ENCODE measurements around the gene ZNF831. TPM values are rescaled to one million over a fixed set of nuclear protein-coding genes. Genes with fewer than 3 reads are reported as not detected.

ZNF831 gene
- total RNA-seq, 1 donor from 2014 or later = 1.0 TPM

- no peaks in the 10 kb centered on the region for H3K9me3 ChIP-seq
- no peak overlapping the region for H3K27ac ChIP-seq
- intact Hi-C loops (cut with DNase I) = no loop called here
- no peak overlapping the region for H3K4me3 ChIP-seq
- H3K4me1 ChIP-seq = no peaks in the 10 kb centered on the region
- no peak for ATAC-seq
- TF ChIP-seq, protein P1, sequence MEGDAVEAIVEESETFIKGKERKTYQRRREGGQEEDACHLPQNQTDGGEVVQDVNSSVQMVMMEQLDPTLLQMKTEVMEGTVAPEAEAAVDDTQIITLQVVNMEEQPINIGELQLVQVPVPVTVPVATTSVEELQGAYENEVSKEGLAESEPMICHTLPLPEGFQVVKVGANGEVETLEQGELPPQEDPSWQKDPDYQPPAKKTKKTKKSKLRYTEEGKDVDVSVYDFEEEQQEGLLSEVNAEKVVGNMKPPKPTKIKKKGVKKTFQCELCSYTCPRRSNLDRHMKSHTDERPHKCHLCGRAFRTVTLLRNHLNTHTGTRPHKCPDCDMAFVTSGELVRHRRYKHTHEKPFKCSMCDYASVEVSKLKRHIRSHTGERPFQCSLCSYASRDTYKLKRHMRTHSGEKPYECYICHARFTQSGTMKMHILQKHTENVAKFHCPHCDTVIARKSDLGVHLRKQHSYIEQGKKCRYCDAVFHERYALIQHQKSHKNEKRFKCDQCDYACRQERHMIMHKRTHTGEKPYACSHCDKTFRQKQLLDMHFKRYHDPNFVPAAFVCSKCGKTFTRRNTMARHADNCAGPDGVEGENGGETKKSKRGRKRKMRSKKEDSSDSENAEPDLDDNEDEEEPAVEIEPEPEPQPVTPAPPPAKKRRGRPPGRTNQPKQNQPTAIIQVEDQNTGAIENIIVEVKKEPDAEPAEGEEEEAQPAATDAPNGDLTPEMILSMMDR (IDR thresholded peaks at IDR 0.05) = no peak
- DNase-seq = no peak
- peaks cover 6% of the 10 kb centered on the region for H3K27me3 ChIP-seq (ENCODE audit: low read depth)
- no peaks in the 10 kb centered on the region for H3K36me3 ChIP-seq
Observed at GRCh38 chr20:59246691-59247400, 83.2 kb downstream of the ZNF831 start.

DNA sequence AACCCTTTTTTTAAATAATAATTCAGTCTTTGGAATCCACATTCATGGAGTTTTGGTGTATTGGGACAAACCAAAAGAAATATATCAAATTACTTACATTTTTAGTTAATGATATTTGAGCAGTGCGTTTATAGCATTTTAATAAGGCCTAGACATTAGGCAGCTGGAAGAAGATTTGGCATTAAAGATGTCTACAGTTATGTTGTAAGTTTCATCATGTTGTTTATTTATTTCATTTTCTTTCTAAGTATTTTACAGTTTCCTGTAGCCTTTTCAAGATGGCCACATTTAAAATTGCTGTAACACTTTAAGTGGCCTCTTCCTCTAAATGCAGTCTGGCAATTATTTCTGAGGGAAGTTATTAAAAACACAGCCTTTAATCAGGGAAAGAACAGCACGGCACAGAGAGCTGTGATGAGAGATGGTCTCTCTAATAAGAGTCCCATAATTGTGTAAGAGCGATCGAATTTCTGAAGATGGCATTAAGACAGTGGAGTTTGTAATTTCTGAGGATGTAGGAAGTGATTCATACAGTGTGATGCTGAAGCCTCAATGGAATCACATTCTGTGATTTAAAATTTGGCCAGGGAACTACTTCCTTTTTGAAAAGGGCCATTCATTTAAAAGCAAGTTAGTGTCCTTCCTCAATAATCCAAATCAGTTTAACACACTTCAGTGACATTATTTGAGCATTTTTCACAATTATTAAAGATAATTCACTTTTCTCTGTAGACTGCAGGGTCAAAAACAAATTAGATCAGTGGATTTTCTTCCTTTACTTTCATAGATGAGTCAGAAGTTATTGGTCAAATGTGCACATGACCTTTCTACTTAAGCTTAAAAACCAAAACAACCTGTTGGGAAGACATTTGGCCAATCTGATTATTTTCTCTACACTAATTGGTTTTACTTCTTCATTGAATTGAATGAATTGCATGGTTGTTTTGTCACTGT lies 84.4 kb downstream of the ZNF831 start:
- DNase-seq (no peak), ATAC-seq (no peak)
- TF ChIP-seq, protein P1 (IDR thresholded peaks at IDR 0.05) = no peak
- intact Hi-C loops (cut with DNase I) = no loop called here
- H3K9me3 ChIP-seq = no peaks in the 10 kb centered on the region
- peaks cover 6% of the 10 kb centered on the region for H3K27me3 ChIP-seq (ENCODE audit: low read depth)
- H3K4me1 ChIP-seq = no peaks in the 10 kb centered on the region
- H3K36me3 ChIP-seq = no peaks in the 10 kb centered on the region
- no peak overlapping the region for H3K4me3 ChIP-seq
- H3K27ac ChIP-seq = no peak overlapping the region

GRCh38 chr20:59250293-59250692 lies 86.7 kb downstream of the ZNF831 start:
- Histone ChIP-seq H3K4me3 (no peak overlapping the region), H3K27me3 (ENCODE audit: low read depth) (peaks cover 2% of the 10 kb centered on the region), H3K4me1 (no peaks in the 10 kb centered on the region), H3K9me3 (no peaks in the 10 kb centered on the region), H3K36me3 (no peaks in the 10 kb centered on the region), H3K27ac (no peak overlapping the region)
- intact Hi-C loops (cut with DNase I) = no loop called here
- no peak for ATAC-seq
- TF ChIP-seq, protein P1 (IDR thresholded peaks at IDR 0.05) = no peak
- DNase-seq = no peak

- Histone ChIP-seq H3K36me3 (no peaks in the 10 kb centered on the region), H3K27me3 (ENCODE audit: low read depth) (no peaks in the 10 kb centered on the region), H3K4me3 (no peak overlapping the region), H3K27ac (no peak overlapping the region), H3K4me1 (no peaks in the 10 kb centered on the region), H3K9me3 (no peaks in the 10 kb centered on the region)
- intact Hi-C loops (cut with DNase I) = no loop called here
- no peak for ATAC-seq
- no peak for DNase-seq
- TF ChIP-seq, protein P1 (IDR thresholded peaks at IDR 0.05) = no peak
Observed at GRCh38 chr20:59253325-59253724, 89.7 kb downstream of the ZNF831 start.

DNA sequence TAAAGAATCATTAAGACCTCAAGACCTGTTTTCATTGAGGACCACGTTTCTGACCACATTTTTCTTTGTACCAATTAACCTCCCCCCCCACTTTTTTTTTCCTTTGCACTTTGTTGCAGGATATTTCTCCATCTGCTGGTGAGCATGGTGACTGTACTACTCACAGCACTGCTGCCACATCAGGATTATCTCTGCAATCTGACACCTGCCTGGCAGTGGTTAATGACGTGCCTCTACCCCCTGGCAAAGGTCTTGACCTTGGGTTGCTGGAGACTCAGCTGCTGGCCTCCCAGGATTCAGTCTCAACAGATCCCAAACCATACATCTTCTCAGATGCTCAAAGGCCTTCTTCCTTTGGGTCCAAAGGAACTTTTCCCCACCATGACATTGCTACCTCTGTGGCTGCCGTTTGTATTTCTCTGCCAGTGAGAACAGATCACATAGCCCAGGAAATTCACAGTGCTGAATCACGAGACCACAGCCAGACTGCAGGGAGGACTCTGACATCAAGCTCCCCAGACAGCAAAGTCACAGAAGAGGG lies 90.2 kb downstream of the ZNF831 start:
- Histone ChIP-seq H3K4me1 (no peaks in the 10 kb centered on the region), H3K27ac (no peak overlapping the region), H3K27me3 (ENCODE audit: low read depth) (no peaks in the 10 kb centered on the region), H3K9me3 (no peaks in the 10 kb centered on the region), H3K4me3 (no peak overlapping the region), H3K36me3 (no peaks in the 10 kb centered on the region)
- intact Hi-C loops (cut with DNase I) = no loop called here
- ATAC-seq (no peak), DNase-seq (no peak)
- TF ChIP-seq, protein P1 (IDR thresholded peaks at IDR 0.05) = no peak
